K562 (cell line): ENCODE data around the gene FN3KRP. TPM values are rescaled to one million over a fixed set of nuclear protein-coding genes. Genes with fewer than 3 reads are reported as not detected.
A peak's percentile ranks its signal among the peaks of the same experiment; 100 is the strongest.

Experiments
- FOXA3 ChIP-seq, 2 experiments: fragments of 450-650 bp in 1 of 2; sonication (generic) in 1 of 2; formaldehyde crosslinking; IDR thresholded peaks in 1 of 2; conservative IDR thresholded peaks in 1 of 2; 2 replicates each; pipeline versions ENCODE4 v1.4.0 to v1.8.0; 2020 to 2022; ENCODE audit warnings: mild to moderate bottlenecking in 2 of 2, missing genetic modification reagents in 1 of 2
- FOXJ2 ChIP-seq: fragments of 200-800 bp; sonication (Bioruptor generic); IDR thresholded peaks from 2 replicates; pipeline ENCODE4 v1.6.1; 2016; ENCODE audit warnings: missing genetic modification characterization, missing compliant biosample characterization
- JUND ChIP-seq, 2 experiments: IDR thresholded peaks; 2 replicates in 1 of 2; 3 replicates in 1 of 2; pipeline ENCODE4 v1.6.1; 2011; ENCODE audit warnings: borderline replicate concordance in 2 of 2, low read depth in 2 of 2, low read length in 2 of 2, improper control_type of control experiment in 1 of 2, missing biosample characterization in 1 of 2, missing genetic modification characterization in 1 of 2, missing genetic modification reagents in 1 of 2
- LCOR ChIP-seq: sonication (generic); formaldehyde crosslinking; IDR thresholded peaks from 2 replicates; pipeline ENCODE4 v1.8.0; 2022; ENCODE audit warnings: mild to moderate bottlenecking, missing genetic modification reagents
- NCOR1 ChIP-seq: fragments of 450-650 bp; IDR thresholded peaks from 2 replicates; pipeline ENCODE4 v1.6.1; 2016; ENCODE audit warnings: mild to moderate bottlenecking, moderate library complexity
- RBM17 ChIP-seq: fragments of 200-400 bp; formaldehyde crosslinking; IDR thresholded peaks from 2 replicates; pipeline ENCODE4 v1.6.1; 2017; ENCODE audit warnings: low read depth, mild to moderate bottlenecking, low read length, borderline replicate concordance
- RNF2 ChIP-seq: sonication (generic); IDR thresholded peaks from 2 replicates; pipeline ENCODE4 v1.6.1; 2016
- ZNF133 ChIP-seq: fragments of 250-450 bp; sonication (Bioruptor Pico); IDR thresholded peaks from 2 replicates; pipeline ENCODE4 v1.4.0; 2020; ENCODE audit warnings: mild to moderate bottlenecking
- ZNF280A ChIP-seq: fragments of 450-650 bp; IDR thresholded peaks from 2 replicates; pipeline ENCODE4 v1.6.1; 2018; ENCODE audit warnings: mild to moderate bottlenecking, low read depth; ENCODE audit not compliant: partially characterized antibody
- ZNF324 ChIP-seq: fragments of 250-450 bp; sonication (Bioruptor Pico); IDR thresholded peaks from 2 replicates; pipeline ENCODE4 v1.4.0; 2020; ENCODE audit warnings: mild to moderate bottlenecking
- ZNF589 ChIP-seq: fragments of 200-800 bp; sonication (Bioruptor generic); IDR thresholded peaks from 2 replicates; pipeline ENCODE4 v1.6.1; 2016; ENCODE audit warnings: low read depth, missing genetic modification characterization, missing compliant biosample characterization
- polyA plus RNA-seq, 8 experiments: library from polyadenylated mRNA; depleted of rRNA in 4 of 8; stranded (reverse) in 5 of 8; unstranded in 3 of 8; fragments of >200 nt; fragmentation: Nextera tagmentation in 2 of 8; fragmentation: Illumina TruSeq in 1 of 8; extraction: Ambion mirVana in 2 of 8; extraction: Trizol in 1 of 8; gene quantifications; 2 replicates each; pipeline versions ENCODE4 v1.2.1 to v1.2.3, GENCODE V29; 2011 to 2014; ENCODE audit warnings: inconsistent platforms in 1 of 8, missing spikeins in 1 of 8
- total RNA-seq, 7 experiments: library from RNA; depleted of rRNA in 6 of 7; stranded (reverse); fragments of >200 nt in 6 of 7; fragmentation: Illumina TruSeq in 2 of 7; extraction: Trizol in 2 of 7; gene quantifications; 2 replicates each; pipeline versions ENCODE4 v1.2.1 to v1.2.3, GENCODE V29; 2011 to 2021; ENCODE audit warnings: low replicate concordance in 1 of 7
- TF ChIP-seq, protein P1 (sequence below): sonication (generic); formaldehyde crosslinking; IDR thresholded peaks from 2 replicates; pipeline ENCODE4 v1.8.0; 2022; ENCODE audit warnings: mild to moderate bottlenecking, missing genetic modification reagents, borderline replicate concordance
- TF ChIP-seq, protein P2 (sequence below): fragments of 450-650 bp; IDR thresholded peaks from 2 replicates; pipeline ENCODE4 v1.6.1; 2017; ENCODE audit warnings: antibody characterized with exemption
- TF ChIP-seq, protein P3 (sequence below): fragments of 200-800 bp; sonication (Bioruptor generic); IDR thresholded peaks from 2 replicates; pipeline ENCODE4 v1.6.1; 2017; ENCODE audit warnings: missing genetic modification characterization, missing compliant biosample characterization
- TF ChIP-seq, protein P4 (sequence below), 2 experiments: fragments of 450-650 bp; conservative IDR thresholded peaks; 2 replicates each; pipeline ENCODE4 v1.6.1; 2017; ENCODE audit warnings: mild to moderate bottlenecking in 2 of 2, moderate library complexity in 2 of 2

The FN3KRP gene
- total and polyA plus RNA-seq, 9 of the 15 experiments (the other 6 are each of a cell fraction or from before 2014, with no cell fraction given) = 2.0 to 32.1 (median 24.9) TPM

GRCh38 chr17:82737967-82738877 lies 21.7 kb downstream of the FN3KRP start (continued):
- TF ChIP-seq, protein P1, sequence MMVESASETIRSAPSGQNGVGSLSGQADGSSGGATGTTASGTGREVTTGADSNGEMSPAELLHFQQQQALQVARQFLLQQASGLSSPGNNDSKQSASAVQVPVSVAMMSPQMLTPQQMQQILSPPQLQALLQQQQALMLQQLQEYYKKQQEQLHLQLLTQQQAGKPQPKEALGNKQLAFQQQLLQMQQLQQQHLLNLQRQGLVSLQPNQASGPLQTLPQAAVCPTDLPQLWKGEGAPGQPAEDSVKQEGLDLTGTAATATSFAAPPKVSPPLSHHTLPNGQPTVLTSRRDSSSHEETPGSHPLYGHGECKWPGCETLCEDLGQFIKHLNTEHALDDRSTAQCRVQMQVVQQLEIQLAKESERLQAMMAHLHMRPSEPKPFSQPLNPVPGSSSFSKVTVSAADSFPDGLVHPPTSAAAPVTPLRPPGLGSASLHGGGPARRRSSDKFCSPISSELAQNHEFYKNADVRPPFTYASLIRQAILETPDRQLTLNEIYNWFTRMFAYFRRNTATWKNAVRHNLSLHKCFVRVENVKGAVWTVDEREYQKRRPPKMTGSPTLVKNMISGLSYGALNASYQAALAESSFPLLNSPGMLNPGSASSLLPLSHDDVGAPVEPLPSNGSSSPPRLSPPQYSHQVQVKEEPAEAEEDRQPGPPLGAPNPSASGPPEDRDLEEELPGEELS (CRISPR knock-in tag) = no peak; the same call in 1 of the 2 replicates
- TF ChIP-seq ZNF324 (CRISPR knock-in tag) = no peak
- no peak for TF ChIP-seq RBM17
- TF ChIP-seq LCOR (CRISPR knock-in tag) = peak; percentile 62; the same call in 1 of the 2 replicates
- TF ChIP-seq, protein P2, sequence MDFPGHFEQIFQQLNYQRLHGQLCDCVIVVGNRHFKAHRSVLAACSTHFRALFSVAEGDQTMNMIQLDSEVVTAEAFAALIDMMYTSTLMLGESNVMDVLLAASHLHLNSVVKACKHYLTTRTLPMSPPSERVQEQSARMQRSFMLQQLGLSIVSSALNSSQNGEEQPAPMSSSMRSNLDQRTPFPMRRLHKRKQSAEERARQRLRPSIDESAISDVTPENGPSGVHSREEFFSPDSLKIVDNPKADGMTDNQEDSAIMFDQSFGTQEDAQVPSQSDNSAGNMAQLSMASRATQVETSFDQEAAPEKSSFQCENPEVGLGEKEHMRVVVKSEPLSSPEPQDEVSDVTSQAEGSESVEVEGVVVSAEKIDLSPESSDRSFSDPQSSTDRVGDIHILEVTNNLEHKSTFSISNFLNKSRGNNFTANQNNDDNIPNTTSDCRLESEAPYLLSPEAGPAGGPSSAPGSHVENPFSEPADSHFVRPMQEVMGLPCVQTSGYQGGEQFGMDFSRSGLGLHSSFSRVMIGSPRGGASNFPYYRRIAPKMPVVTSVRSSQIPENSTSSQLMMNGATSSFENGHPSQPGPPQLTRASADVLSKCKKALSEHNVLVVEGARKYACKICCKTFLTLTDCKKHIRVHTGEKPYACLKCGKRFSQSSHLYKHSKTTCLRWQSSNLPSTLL = no peak
- peak; percentile 74 to 100 for TF ChIP-seq FOXA3 (CRISPR knock-in tag; conservative IDR thresholded peaks at IDR 0.05 in 1 of 2, IDR thresholded peaks at IDR 0.05 in 1 of 2)
- TF ChIP-seq, protein P3, sequence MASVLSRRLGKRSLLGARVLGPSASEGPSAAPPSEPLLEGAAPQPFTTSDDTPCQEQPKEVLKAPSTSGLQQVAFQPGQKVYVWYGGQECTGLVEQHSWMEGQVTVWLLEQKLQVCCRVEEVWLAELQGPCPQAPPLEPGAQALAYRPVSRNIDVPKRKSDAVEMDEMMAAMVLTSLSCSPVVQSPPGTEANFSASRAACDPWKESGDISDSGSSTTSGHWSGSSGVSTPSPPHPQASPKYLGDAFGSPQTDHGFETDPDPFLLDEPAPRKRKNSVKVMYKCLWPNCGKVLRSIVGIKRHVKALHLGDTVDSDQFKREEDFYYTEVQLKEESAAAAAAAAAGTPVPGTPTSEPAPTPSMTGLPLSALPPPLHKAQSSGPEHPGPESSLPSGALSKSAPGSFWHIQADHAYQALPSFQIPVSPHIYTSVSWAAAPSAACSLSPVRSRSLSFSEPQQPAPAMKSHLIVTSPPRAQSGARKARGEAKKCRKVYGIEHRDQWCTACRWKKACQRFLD (CRISPR knock-in tag) = 0 out of 2 replicates have a peak, but pooled peaks have one; percentile 11
- 0 out of 2 replicates have a peak, but pooled peaks have one; percentile 30 for TF ChIP-seq RNF2
- TF ChIP-seq ZNF589 (CRISPR knock-in tag) = 0 out of 2 replicates have a peak, but pooled peaks have one; percentile 35
- TF ChIP-seq, protein P4, sequence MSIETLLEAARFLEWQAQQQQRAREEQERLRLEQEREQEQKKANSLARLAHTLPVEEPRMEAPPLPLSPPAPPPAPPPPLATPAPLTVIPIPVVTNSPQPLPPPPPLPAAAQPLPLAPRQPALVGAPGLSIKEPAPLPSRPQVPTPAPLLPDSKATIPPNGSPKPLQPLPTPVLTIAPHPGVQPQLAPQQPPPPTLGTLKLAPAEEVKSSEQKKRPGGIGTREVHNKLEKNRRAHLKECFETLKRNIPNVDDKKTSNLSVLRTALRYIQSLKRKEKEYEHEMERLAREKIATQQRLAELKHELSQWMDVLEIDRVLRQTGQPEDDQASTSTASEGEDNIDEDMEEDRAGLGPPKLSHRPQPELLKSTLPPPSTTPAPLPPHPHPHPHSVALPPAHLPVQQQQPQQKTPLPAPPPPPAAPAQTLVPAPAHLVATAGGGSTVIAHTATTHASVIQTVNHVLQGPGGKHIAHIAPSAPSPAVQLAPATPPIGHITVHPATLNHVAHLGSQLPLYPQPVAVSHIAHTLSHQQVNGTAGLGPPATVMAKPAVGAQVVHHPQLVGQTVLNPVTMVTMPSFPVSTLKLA (conservative IDR thresholded peaks at IDR 0.05) = peak; percentile 87 to 91
- TF ChIP-seq JUND (IDR thresholded peaks at IDR 0.05; ENCODE audit: borderline replicate concordance, low read depth, low read length) = peak; percentile 25; the same call in 1 of the 2 replicates
- peak; percentile 16; the same call in 1 of the 3 replicates for TF ChIP-seq JUND (tag; IDR thresholded peaks at IDR 0.05; ENCODE audit: borderline replicate concordance, low read depth, low read length)
- no peak for TF ChIP-seq ZNF280A
- no peak for TF ChIP-seq ZNF133
- TF ChIP-seq FOXJ2 = 0 out of 2 replicates have a peak, but pooled peaks have one; percentile 42
- peak; percentile 67 for TF ChIP-seq NCOR1
